Keratinocyte (primary cell): ENCODE measurements around the gene KIAA0408.
"Not testable (repeated sequence)": the region's sequence is repeated elsewhere in the genome, so short reads cannot be mapped to it uniquely, and the experiment has no call there.

ENCODE experiments used
- EZH2 ChIP-seq: IDR thresholded peaks from one replicate; pipeline ENCODE4 v1.6.1; 2012; ENCODE audit warnings: inconsistent platforms, mild to moderate bottlenecking, low read length, moderate library complexity
- TF ChIP-seq, protein P1 (sequence below), 3 experiments: IDR thresholded peaks in 1 of 3; conservative IDR thresholded peaks in 1 of 3; optimal IDR thresholded peaks in 1 of 3; 2 replicates in 2 of 3; 3 replicates in 1 of 3; pipeline versions ENCODE3 to v1.5.1; 2011; ENCODE audit warnings: low read length in 3 of 3, mild to moderate bottlenecking in 3 of 3, moderate library complexity in 2 of 3, control low read depth in 1 of 3, inconsistent platforms in 1 of 3; ENCODE audit not compliant: insufficient read depth in 2 of 3; ENCODE audit errors: extremely low read depth in 1 of 3

DNA sequence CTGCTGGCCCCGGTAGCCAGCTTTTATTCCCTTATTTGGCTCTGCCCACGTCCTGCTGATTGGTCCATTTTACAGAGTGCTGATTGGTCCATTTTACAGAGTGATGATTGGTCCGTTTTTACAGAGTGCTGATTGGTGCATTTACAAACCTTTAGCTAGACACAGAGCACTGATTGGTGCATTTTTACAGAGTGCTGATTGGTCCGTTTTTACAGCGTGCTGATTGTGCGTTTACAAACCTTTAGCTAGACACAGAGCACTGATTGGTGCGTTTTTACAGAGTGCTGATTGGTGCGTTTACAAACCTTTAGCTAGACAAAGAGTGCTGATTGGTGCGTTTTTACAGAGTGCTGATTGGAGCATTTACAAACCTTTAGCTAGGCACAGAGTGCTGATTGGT lies 30.6 kb downstream of the KIAA0408 start:
- TF ChIP-seq, protein P1, sequence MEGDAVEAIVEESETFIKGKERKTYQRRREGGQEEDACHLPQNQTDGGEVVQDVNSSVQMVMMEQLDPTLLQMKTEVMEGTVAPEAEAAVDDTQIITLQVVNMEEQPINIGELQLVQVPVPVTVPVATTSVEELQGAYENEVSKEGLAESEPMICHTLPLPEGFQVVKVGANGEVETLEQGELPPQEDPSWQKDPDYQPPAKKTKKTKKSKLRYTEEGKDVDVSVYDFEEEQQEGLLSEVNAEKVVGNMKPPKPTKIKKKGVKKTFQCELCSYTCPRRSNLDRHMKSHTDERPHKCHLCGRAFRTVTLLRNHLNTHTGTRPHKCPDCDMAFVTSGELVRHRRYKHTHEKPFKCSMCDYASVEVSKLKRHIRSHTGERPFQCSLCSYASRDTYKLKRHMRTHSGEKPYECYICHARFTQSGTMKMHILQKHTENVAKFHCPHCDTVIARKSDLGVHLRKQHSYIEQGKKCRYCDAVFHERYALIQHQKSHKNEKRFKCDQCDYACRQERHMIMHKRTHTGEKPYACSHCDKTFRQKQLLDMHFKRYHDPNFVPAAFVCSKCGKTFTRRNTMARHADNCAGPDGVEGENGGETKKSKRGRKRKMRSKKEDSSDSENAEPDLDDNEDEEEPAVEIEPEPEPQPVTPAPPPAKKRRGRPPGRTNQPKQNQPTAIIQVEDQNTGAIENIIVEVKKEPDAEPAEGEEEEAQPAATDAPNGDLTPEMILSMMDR (optimal IDR thresholded peaks at IDR 0.05 in 1 of 3, IDR thresholded peaks at IDR 0.05 in 1 of 3, conservative IDR thresholded peaks at IDR 0.05 in 1 of 3; ENCODE audit: extremely low read depth in 1 of 3, insufficient read depth in 2 of 3, low read length in 3 of 3) = not testable (repeated sequence)
- not testable (repeated sequence) for TF ChIP-seq EZH2
